NCI-H1105 treated with DMSO at 0.1 percent for 48 hours (cell line): ENCODE results near the gene NR2F6.

Experiments used
- DNase-seq: peaks from one replicate; lab custom pipeline; 2025; lab: John Stamatoyannopoulos, UW

Gene NR2F6

GRCh38 chr19:17263712-17264640 is 18.3 kb upstream of the NR2F6 start:
- DNase-seq, result no peak

- no peak for DNase-seq
Measured at GRCh38 chr19:17262557-17262956, 16.8 kb upstream of the NR2F6 start.

GRCh38 chr19:17260842-17261325 is 15.2 kb upstream of the NR2F6 start:
- DNase-seq, result peak; percentile 88

GRCh38 chr19:17259934-17260333 is 14.2 kb upstream of the NR2F6 start:
- DNase-seq, result no peak

- DNase-seq, result no peak
Measured at GRCh38 chr19:17259118-17259780, 13.5 kb upstream of the NR2F6 start.

- DNase-seq, result no peak
Measured at GRCh38 chr19:17256130-17256529, 10.4 kb upstream of the NR2F6 start.

- DNase-seq, result no peak
Measured at GRCh38 chr19:17255150-17255621, 9.5 kb upstream of the NR2F6 start.

GRCh38 chr19:17254636-17255035 is 8.9 kb upstream of the NR2F6 start:
- no peak for DNase-seq

- DNase-seq, result no peak
Measured at GRCh38 chr19:17249887-17250548, 4.3 kb upstream of the NR2F6 start.

- peak; percentile 22 for DNase-seq
Measured at GRCh38 chr19:17248011-17248776, 2.5 kb upstream of the NR2F6 start.

- DNase-seq, result peak; percentile 41
Measured at GRCh38 chr19:17246681-17247425, 1.1 kb upstream of the NR2F6 start.

- peak; percentile 2 for DNase-seq
Measured at GRCh38 chr19:17244618-17245534, 843 bp downstream of the NR2F6 start.

- DNase-seq, result no peak
Measured at GRCh38 chr19:17243830-17244617, 1.7 kb downstream of the NR2F6 start.

- no peak for DNase-seq
Measured at GRCh38 chr19:17243211-17243829, 2.4 kb downstream of the NR2F6 start.

- DNase-seq, result no peak
Measured at GRCh38 chr19:17242431-17243208, 3.1 kb downstream of the NR2F6 start.

- DNase-seq, result no peak
Measured at GRCh38 chr19:17240826-17241399, 4.8 kb downstream of the NR2F6 start.

- no peak for DNase-seq
Measured at GRCh38 chr19:17240062-17240752, 5.5 kb downstream of the NR2F6 start.
